ENCODE measurements around the gene MAP3K4.

GRCh38 chr6:161105408-161105807, 113.8 kb downstream of the MAP3K4 start:
- TF ChIP-seq CTCF (conservative IDR thresholded peaks at IDR 0.05; ENCODE audit: low read length) (no peak), EZH2phosphoT487 (IDR thresholded peaks at IDR 0.05; ENCODE audit: borderline replicate concordance, low read depth, low read length) (no peak)
